Endothelial cell of umbilical vein (primary cell): ENCODE data around the gene MYL5. TPM values are rescaled to one million over a fixed set of nuclear protein-coding genes. Genes with fewer than 3 reads are reported as not detected.

ENCODE experiments used
- BruUV-seq: library from RNA; stranded (reverse); fragments of 400-500 nt; replicated peaks from 2 replicates; lab custom pipeline; 2021; lab: Mats Ljungman, UMichigan
- CTCF ChIA-PET: fragments of 300-600, 350-600 bp; sonication (Branson Sonifier 250); formaldehyde crosslinking; loops from one replicate; lab custom pipeline; 2021; ENCODE audit warnings: antibody characterized with exemption, inconsistent platforms; lab: Charles Lee
- POLR2A ChIA-PET: fragments of 300-600, 350-600 bp; sonication (Branson Sonifier 250); formaldehyde crosslinking; loops from one replicate; lab custom pipeline; 2021; ENCODE audit warnings: antibody characterized with exemption, inconsistent platforms; lab: Charles Lee
- DNase-seq: peaks from one replicate; pipeline ENCODE4 v3.0.0-alpha.2; 2011; ENCODE audit warnings: low read depth, low spot score
- FAIRE-seq: peaks from 2 replicates; lab custom pipeline; 2011; peaks lifted over from hg19 to GRCh38; lab: Jason Lieb, UNC
- H2AFZ ChIP-seq: 2 replicates; pipeline ENCODE4 v1.6.0; 2012; ENCODE audit warnings: low read depth, low read length, control low read depth, inconsistent platforms
- H3K27ac ChIP-seq: 2 replicates; pipeline ENCODE4 v1.5.1; 2011; ENCODE audit warnings: low read depth, mild to moderate bottlenecking, control low read depth, low read length, moderate library complexity; ENCODE audit not compliant: insufficient read depth
- H3K27me3 ChIP-seq, 2 experiments: 2 replicates each; pipeline versions ENCODE4 v1.6.0 to v1.6.1; 2011; ENCODE audit warnings: low read length in 2 of 2, mixed read lengths in 1 of 2; ENCODE audit not compliant: control insufficient read depth in 2 of 2, insufficient read depth in 2 of 2
- H3K36me3 ChIP-seq, 2 experiments: 2 replicates in 1 of 2; 3 replicates in 1 of 2; pipeline ENCODE4 v1.5.1; 2011; ENCODE audit warnings: low read length in 2 of 2, mild to moderate bottlenecking in 1 of 2, moderate library complexity in 1 of 2; ENCODE audit not compliant: control insufficient read depth in 2 of 2, insufficient read depth in 2 of 2; ENCODE audit errors: extremely low read depth in 1 of 2
- H3K4me1 ChIP-seq: 3 replicates; pipeline ENCODE4 v1.5.1; 2011; ENCODE audit warnings: mild to moderate bottlenecking, low read length; ENCODE audit not compliant: control insufficient read depth, insufficient read depth; ENCODE audit errors: extremely low read depth
- H3K4me2 ChIP-seq: 2 replicates; pipeline ENCODE4 v1.6.1; 2011; ENCODE audit warnings: low read length, control low read depth, mixed read lengths; ENCODE audit not compliant: insufficient read depth
- H3K4me3 ChIP-seq, 3 experiments: fragments of 200-600 bp in 1 of 3; sonication (generic), shearing (Covaris generic) in 1 of 3; replicated peaks in 1 of 3; 2 replicates each; pipeline ENCODE4 v1.5.1; 2011 to 2016; ENCODE audit warnings: control low read depth in 3 of 3, low read length in 3 of 3, mild to moderate bottlenecking in 2 of 3, inconsistent platforms in 1 of 3, low read depth in 1 of 3, moderate library complexity in 1 of 3; ENCODE audit not compliant: insufficient read depth in 1 of 3
- H3K79me2 ChIP-seq: 2 replicates; pipeline ENCODE4 v1.6.0; 2012; ENCODE audit warnings: low read length, inconsistent platforms; ENCODE audit not compliant: control insufficient read depth, insufficient read depth
- H3K9ac ChIP-seq: replicated peaks from 2 replicates; pipeline ENCODE3; 2011; ENCODE audit warnings: low read length, control low read depth; ENCODE audit not compliant: insufficient read depth; ENCODE audit errors: extremely low read depth
- H3K9me1 ChIP-seq: replicated peaks from 3 replicates; pipeline ENCODE4 v1.6.0; 2011; ENCODE audit warnings: mild to moderate bottlenecking, low read length; ENCODE audit not compliant: control insufficient read depth, insufficient read depth; ENCODE audit errors: extremely low read depth
- H3K9me3 ChIP-seq: replicated peaks from 2 replicates; pipeline ENCODE4 v1.5.1; 2012; ENCODE audit warnings: low read length, inconsistent platforms; ENCODE audit not compliant: control insufficient read depth, insufficient read depth
- H4K20me1 ChIP-seq: replicated peaks from 2 replicates; pipeline ENCODE3; 2011; ENCODE audit warnings: mild to moderate bottlenecking, low read length; ENCODE audit not compliant: control insufficient read depth, insufficient read depth; ENCODE audit errors: extremely low read depth
- EZH2 ChIP-seq: IDR thresholded peaks from 2 replicates; pipeline ENCODE4 v1.6.1; 2012; ENCODE audit warnings: borderline replicate concordance, low read depth, mild to moderate bottlenecking, moderate library complexity, low read length, inconsistent platforms; ENCODE audit not compliant: severe bottlenecking
- FOS ChIP-seq: IDR thresholded peaks from 2 replicates; pipeline ENCODE4 v1.6.1; 2011; ENCODE audit warnings: mild to moderate bottlenecking, low read length, moderate library complexity, borderline replicate concordance; ENCODE audit not compliant: insufficient read depth
- GATA2 ChIP-seq: IDR thresholded peaks from 2 replicates; pipeline ENCODE4 v1.7.0; 2011; ENCODE audit warnings: low read depth, mild to moderate bottlenecking, moderate library complexity, mixed read lengths, low read length; ENCODE audit not compliant: insufficient read length, insufficient read depth
- JUN ChIP-seq: IDR thresholded peaks from 2 replicates; pipeline ENCODE4 v1.6.1; 2011; ENCODE audit warnings: borderline replicate concordance, low read depth; ENCODE audit not compliant: insufficient read length, insufficient read depth
- MYC ChIP-seq: IDR thresholded peaks from one replicate; pipeline ENCODE4 v1.6.1; 2011; ENCODE audit warnings: mild to moderate bottlenecking, low read depth, low read length
- POLR2A ChIP-seq: IDR thresholded peaks from 2 replicates; pipeline ENCODE4 v1.6.1; 2012; ENCODE audit warnings: low read depth, mild to moderate bottlenecking, control low read depth, low read length
- POLR2AphosphoS5 ChIP-seq: IDR thresholded peaks from 2 replicates; pipeline ENCODE4 v1.6.1; 2012; ENCODE audit warnings: low read depth, mild to moderate bottlenecking, control low read depth, low read length, moderate library complexity; ENCODE audit not compliant: insufficient read depth
- dilution Hi-C: fragments of 300-500 bp; cut with MboI; formaldehyde crosslinking; loops from one replicate; pipeline ENCODE4 v1.15.0; 2019; ENCODE audit warnings: low sequenced_read_pairs; ENCODE audit not compliant: extremely low pct_ligation_motif_present
- intact Hi-C: fragments of 100-400 bp; cut with micrococcal nuclease; formaldehyde crosslinking; loops from one replicate; pipeline ENCODE4 v1.10.0; 2022
- polyA plus RNA-seq, 4 experiments: library from polyadenylated mRNA; depleted of rRNA in 3 of 4; stranded (reverse) in 3 of 4; unstranded in 1 of 4; fragments of >200 nt; gene quantifications; 2 replicates each; pipeline versions ENCODE4 v1.2.1 to v1.2.3, GENCODE V29; 2011 to 2012; ENCODE audit warnings: missing spikeins in 1 of 4
- total RNA-seq: library from RNA; stranded (reverse); gene quantifications from 2 replicates; pipeline ENCODE4 v1.2.3, GENCODE V29; 2021
- TF ChIP-seq, protein P1 (sequence below), 2 donors: IDR thresholded peaks; 1 replicate in 1 of 2; 2 replicates in 1 of 2; pipeline ENCODE4 v1.5.1; 2011; ENCODE audit warnings: low read length in 2 of 2, mild to moderate bottlenecking in 2 of 2, moderate library complexity in 2 of 2, control low read depth in 1 of 2, inconsistent platforms in 1 of 2, low read depth in 1 of 2; ENCODE audit not compliant: insufficient read depth in 1 of 2; ENCODE audit errors: extremely low read depth in 1 of 2
- TF ChIP-seq, protein P2 (sequence below): IDR thresholded peaks from 2 replicates; pipeline ENCODE4 v1.6.1; 2011; ENCODE audit not compliant: insufficient read depth, insufficient read length

The MYL5 gene
- total and polyA plus RNA-seq, 2 donors (not counting 3 experiments of a cell fraction or from before 2014, with no cell fraction given): 12.3 to 13.4 TPM

DNA sequence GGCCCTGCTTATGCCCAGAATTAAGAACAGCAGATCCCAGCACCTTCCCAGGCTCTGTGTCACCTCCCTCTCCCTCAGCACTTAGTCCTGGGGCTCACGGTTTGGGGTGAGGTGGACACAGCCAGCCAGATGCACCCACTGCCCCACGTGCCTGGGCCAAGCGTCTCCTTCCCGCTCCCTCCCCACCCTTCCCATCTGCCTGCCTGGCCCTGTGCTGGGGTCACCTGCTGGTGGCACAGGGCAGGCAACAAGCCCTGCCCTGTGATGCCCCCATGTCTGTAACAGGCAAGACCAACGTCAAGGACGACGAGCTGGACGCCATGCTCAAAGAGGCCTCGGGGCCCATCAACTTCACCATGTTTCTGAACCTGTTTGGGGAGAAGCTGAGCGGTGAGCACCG, 5.3 kb downstream of the MYL5 start:
- TF ChIP-seq GATA2 (no peak), FOS (no peak), POLR2A (no peak), POLR2AphosphoS5 (no peak), MYC (no peak)
- TF ChIP-seq, protein P1, sequence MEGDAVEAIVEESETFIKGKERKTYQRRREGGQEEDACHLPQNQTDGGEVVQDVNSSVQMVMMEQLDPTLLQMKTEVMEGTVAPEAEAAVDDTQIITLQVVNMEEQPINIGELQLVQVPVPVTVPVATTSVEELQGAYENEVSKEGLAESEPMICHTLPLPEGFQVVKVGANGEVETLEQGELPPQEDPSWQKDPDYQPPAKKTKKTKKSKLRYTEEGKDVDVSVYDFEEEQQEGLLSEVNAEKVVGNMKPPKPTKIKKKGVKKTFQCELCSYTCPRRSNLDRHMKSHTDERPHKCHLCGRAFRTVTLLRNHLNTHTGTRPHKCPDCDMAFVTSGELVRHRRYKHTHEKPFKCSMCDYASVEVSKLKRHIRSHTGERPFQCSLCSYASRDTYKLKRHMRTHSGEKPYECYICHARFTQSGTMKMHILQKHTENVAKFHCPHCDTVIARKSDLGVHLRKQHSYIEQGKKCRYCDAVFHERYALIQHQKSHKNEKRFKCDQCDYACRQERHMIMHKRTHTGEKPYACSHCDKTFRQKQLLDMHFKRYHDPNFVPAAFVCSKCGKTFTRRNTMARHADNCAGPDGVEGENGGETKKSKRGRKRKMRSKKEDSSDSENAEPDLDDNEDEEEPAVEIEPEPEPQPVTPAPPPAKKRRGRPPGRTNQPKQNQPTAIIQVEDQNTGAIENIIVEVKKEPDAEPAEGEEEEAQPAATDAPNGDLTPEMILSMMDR (IDR thresholded peaks at IDR 0.05; ENCODE audit: extremely low read depth in 1 of 2, insufficient read depth in 1 of 2, low read depth in 1 of 2, low read length in 2 of 2): no peak
- Histone ChIP-seq H3K79me2 (peaks cover 4% of the 10 kb centered on the region), H3K9me3 (no peaks in the 10 kb centered on the region), H2AFZ (no peak overlapping the region), H3K4me3 (no peak overlapping the region), H3K27me3 (no peaks in the 10 kb centered on the region), H3K36me3 (no peaks in the 10 kb centered on the region), H3K9me1 (no peaks in the 10 kb centered on the region), H3K4me1 (peaks cover 9% of the 10 kb centered on the region), H4K20me1 (no peaks in the 10 kb centered on the region), H3K27ac (no peak overlapping the region), H3K9ac (no peak overlapping the region), H3K4me2 (no peak overlapping the region)
- CTCF ChIA-PET: no interaction called here
- DNase-seq (no peak), FAIRE-seq (no peak)
- POLR2A ChIA-PET: no interaction called here
- dilution Hi-C loops (no loop called here), intact Hi-C loops (loop anchor here (10.0 kb wide), 2 partner anchors 205 to 345 kb away; partner anchors contain the start of gene ZNF141)
- no TSS peak for BruUV-seq

DNA sequence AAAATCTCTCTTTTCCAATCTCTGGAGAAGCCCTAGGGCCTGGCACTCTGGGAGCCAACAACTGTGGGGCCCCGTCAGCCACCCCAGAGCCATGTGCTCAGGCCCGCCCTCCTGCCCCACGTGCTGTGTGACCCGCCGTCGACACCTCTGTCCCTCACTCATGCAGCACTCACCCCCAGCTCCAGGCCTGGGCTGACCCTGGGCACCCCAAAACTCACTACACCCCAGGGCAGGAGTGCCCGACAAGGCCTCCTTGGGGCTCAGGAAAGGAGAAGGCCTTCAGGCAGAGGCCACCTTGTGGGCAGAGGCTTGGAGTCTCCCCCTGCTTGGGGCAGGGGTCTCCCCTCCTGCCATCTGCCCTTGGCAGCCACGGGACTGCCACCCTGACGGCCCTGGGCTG, 5.7 kb downstream of the MYL5 start:
- Histone ChIP-seq H3K9me1 (no peaks in the 10 kb centered on the region), H3K27me3 (no peaks in the 10 kb centered on the region), H3K4me2 (no peak overlapping the region), H2AFZ (no peak overlapping the region), H4K20me1 (no peaks in the 10 kb centered on the region), H3K27ac (no peak overlapping the region), H3K9me3 (no peaks in the 10 kb centered on the region), H3K9ac (no peak overlapping the region), H3K4me1 (peaks cover 5% of the 10 kb centered on the region), H3K4me3 (no peak overlapping the region), H3K36me3 (no peaks in the 10 kb centered on the region), H3K79me2 (peaks cover under 1% of the 10 kb centered on the region)
- intact Hi-C loops: no loop called here
- no TSS peak for BruUV-seq
- TF ChIP-seq, protein P2, sequence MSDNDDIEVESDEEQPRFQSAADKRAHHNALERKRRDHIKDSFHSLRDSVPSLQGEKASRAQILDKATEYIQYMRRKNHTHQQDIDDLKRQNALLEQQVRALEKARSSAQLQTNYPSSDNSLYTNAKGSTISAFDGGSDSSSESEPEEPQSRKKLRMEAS: no peak
- TF ChIP-seq POLR2AphosphoS5: no peak
- no peak for TF ChIP-seq FOS
- no peak for TF ChIP-seq GATA2
- TF ChIP-seq, protein P1 (IDR thresholded peaks at IDR 0.05; ENCODE audit: extremely low read depth in 1 of 2, insufficient read depth in 1 of 2, low read depth in 1 of 2, low read length in 2 of 2): no peak
- no peak for TF ChIP-seq JUN
- no peak for TF ChIP-seq EZH2
- no peak for TF ChIP-seq POLR2A
- no peak for TF ChIP-seq MYC
- dilution Hi-C loops: no loop called here
- DNase-seq (no peak), FAIRE-seq (no peak)
- ChIA-PET POLR2A (no interaction called here), CTCF (no interaction called here)
